Activated naive CD4-positive, alpha-beta T cell treated with anti-CD3 and anti-CD28 coated beads, Interleukin-2, amount 50 U/mL, for 16 hours (primary cell): ENCODE measurements around the gene GLP2R.

Experiments
- DNase-seq: peaks from one replicate; pipeline ENCODE4 v3.0.0-alpha.2; 2020

GLP2R gene

DNA sequence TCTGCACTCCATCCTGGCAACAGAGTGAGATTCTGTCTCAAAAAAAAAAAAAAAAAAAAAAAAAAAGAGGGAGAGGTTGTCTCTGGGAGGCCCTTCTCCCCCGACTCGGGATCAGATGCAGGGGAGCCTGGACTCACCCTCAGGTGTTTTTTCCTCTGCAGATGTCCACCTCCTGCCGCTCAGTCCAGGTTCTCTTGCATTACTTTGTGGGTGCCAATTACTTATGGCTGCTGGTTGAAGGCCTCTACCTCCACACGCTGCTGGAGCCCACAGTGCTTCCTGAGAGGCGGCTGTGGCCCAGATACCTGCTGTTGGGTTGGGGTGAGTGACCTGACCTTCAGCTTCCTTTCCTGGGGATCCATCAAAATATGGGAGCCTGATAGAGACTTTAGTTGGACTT lies 34.1 kb downstream of the GLP2R start:
- no peak for DNase-seq

DNA sequence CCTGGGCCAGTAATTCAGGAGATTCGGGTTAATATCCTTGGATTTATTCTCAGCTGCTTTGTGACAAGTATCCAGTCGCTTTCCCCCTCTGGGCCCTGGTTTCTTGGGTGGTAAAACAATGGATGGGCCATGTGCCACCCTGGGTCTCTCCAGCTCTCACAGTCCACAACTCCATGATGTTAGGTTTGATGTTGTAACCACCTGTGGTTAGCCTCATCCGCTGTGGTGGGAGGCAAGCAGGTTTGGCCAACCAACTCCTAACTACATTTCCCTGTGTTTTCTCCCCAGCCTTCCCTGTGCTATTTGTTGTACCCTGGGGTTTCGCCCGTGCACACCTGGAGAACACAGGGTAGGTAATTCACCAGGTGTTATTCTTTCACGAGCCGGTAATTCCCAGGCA lies 35.1 kb downstream of the GLP2R start:
- no peak for DNase-seq

DNA sequence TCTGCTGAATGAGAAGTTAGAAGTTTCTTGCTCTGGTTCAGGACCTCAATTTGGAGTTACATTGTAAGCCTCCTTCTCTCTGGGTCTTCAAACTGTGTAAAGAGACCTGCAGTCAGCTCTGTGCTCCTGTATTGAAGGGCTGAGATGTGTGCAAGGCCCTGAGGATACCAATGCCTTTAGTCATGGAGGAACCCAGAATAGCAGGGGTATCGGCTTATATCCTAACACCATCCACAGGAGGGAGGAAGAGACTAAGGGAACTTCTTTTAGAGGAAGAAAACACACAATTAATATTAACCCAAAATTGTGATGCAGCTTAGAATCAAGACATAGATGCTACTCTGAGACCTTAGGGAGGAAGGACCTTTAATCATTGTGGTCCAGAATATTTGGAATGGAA lies 36.5 kb downstream of the GLP2R start:
- DNase-seq: no peak

DNA sequence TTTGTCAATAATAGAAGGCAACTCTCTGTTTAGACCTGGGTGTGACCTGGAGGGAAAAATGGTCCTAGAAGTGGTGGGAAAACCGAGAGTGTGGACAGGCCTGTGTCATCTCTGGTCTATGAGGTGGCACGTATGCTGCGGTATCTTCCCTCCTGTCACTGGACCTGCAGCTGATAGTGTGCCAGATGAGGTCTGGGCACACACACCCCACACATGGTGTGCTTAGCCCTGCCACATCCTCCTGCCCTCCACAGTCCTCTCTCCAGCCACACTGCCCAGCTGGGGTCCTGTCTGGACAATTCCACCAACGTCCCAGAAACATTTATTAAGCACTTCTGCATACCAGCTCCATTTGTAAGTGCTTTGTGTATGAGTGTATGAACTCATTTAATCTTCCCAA lies 37.2 kb downstream of the GLP2R start:
- no peak for DNase-seq

DNA sequence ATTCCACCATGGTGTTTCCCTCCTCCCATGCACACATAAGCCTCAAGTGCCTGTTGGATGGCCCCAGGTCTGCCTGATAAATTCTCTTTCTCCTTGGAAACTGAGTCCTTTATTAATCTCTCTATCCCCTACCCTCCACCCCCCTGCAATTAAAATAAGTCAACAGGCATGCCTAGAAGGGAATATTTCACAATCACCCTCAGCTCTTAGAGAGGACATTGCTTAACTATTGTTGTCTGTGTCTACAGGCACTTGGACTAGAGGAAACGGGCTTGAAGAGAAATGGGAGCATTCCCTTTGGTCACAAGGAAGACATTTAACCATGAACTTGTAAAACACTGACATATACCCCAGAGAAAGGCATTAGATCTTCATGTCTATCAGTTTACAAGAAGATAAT lies 39.9 kb downstream of the GLP2R start:
- no peak for DNase-seq

DNA sequence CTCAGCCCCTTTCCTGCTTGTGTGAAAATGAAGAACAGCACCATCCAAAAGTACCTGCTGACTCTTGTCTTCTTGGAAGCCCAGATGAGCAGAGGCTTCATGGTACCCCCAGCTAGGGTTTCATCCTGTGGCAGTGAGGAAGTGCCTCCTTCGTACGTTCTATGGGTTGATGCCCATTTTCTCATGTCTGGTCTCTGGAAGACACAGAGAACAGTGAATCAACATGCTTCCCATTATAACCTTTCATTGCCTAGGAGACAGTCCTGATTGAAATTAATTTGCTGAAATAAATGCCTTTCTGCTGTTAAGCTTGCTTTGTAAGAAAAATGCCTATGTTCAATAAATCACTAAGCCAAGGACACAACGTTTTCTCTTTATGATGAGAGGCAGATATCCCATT lies 42.8 kb downstream of the GLP2R start:
- no peak for DNase-seq

DNA sequence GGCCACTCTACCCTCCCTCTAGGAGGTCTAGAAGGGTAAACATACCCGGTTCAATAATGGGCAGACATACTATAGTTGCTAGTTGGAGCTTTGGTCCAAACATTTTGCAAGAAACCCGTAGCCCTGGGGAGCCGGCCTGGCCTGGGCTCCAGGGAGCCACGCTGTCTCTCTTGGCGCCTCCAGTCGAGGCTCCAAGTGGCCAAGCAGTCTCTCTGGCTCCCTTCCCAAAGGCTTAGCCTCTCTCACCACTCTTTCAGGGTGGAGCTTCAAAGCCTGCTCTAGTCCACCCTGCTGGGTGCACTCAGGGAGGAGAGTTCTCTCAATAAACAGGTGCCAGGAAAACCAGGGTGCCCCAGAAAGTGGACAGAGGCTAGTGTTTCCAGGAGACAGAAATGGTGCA lies 47.1 kb downstream of the GLP2R start:
- no peak for DNase-seq

DNA sequence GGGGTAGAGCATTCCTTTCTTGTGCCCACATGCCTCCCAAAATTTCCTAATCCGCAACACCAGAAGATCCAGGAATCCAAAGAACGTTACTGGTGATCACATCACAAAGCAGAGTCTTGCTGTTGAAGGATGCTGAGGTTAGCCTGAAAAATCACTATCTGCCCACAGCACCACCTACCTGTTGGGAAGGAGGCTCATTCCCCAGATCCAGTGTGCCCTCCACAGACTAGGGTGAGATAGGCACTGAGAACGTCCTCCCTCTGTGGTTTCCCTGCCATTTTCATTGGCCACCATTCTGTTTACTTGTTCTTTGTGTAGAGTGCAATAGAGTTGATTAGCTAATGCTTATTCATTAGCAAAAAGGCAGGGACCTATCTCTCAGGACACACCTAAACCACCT lies 49.0 kb downstream of the GLP2R start:
- no peak for DNase-seq

DNA sequence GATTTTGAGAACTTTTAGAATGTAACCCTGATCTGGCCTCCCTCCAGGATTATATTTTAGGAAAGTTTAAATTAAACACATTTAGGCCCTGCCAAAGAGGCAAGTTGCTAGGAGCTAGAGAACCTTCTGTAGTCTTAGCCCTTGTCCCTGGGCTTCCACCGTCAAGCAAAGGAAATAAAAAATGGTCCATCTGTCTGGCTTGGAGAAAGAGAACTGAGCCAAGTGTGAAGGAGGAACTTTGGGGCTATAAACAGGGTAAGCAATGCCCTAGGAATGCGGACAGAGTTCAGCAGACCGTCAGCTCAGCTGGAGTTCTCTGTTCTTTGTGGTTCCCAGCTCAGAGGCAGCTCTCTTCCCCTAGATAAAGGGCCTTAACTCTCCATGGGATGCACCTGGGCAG lies 49.7 kb downstream of the GLP2R start:
- DNase-seq: no peak

DNA sequence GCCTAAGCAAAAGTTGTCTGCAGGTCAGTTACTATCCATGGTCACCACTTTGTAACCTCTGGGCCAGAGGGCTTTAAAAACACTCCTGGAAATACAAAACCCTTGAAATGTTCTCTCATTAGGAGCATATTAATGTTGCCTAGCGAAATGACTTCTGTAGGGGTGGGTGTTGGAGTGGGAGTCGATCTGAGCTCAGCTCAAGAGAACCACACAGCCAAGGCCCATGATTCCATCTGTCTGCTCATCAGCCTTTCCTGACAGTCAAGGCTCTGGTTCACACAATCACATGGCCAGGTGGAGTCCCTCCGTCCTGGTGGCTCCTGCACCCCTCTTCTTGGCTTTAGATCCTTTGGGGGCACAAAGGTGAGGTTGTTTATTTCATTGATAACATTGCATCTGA lies 52.6 kb downstream of the GLP2R start:
- DNase-seq: no peak

DNA sequence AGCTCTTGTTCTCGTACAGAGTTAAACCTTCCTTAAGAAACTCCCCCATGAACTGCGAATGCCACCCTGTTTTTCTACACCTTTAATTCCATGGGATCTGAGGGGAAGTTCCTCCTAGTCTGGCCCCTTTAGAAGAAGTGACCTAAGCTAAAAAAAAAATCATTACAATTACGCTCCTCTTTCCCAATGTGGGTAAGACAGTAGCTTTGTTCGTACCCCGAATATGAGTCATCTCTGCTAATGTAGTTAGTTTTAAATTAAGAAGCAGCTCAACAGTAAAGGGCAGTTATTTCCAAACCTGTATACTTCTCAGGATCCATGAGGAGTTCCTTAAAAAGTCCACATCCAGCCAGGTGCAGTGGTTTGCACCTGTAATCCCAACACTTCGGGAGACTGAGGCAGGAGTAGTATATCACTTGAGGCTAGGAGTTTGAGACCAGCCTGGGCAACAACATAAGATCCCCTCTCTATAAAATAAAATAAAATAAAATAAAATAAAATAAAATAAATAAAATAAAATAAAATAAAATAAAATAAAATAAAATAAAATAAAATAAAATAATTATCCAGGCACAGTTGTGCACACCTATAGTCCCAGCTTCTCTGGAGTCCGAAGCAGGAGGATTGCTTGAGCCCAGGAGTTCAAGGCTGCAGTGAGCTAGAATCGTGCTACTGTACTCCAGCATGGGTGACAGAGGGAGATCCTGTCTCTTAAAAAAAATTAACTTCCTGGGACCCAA lies 53.2 kb downstream of the GLP2R start:
- DNase-seq: no peak

DNA sequence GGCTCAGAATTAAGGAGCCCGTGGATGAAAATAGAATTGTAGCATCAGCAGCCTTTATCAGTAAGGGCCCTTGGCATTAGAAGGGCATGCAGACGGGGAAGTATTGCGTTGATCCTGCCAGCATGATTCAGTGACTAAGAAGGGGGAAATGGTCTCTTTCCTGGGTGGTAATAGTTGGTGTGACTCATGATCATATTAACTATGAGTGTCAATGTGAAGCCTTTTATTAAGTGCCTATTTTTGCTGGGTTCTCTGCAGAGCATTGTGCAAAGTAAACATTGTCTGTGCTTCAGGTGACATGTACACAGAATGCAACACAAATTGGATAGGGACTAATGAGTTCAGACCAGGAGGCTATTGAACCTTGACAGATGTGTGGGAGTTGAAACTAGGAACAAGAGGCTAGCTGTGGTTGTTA lies 54.9 kb downstream of the GLP2R start:
- no peak for DNase-seq

DNA sequence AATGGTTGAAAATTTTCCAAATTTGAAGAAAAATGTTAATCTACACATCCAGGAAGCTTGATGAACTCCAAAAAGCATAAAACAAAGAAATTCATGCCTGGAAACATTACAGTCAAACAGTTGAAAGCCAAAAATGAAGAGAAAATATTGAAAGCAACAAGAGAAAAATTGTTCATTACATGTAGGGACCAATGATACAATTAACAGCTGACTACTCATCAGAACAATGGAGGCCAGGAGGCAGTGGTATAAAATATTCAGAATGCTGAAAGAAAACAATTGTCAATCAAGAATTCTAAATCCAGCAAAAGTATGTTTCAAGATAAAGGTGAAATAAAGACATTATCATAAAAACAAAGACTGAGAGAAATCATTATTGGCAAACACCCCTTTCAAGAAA lies 57.7 kb downstream of the GLP2R start:
- DNase-seq: no peak

DNA sequence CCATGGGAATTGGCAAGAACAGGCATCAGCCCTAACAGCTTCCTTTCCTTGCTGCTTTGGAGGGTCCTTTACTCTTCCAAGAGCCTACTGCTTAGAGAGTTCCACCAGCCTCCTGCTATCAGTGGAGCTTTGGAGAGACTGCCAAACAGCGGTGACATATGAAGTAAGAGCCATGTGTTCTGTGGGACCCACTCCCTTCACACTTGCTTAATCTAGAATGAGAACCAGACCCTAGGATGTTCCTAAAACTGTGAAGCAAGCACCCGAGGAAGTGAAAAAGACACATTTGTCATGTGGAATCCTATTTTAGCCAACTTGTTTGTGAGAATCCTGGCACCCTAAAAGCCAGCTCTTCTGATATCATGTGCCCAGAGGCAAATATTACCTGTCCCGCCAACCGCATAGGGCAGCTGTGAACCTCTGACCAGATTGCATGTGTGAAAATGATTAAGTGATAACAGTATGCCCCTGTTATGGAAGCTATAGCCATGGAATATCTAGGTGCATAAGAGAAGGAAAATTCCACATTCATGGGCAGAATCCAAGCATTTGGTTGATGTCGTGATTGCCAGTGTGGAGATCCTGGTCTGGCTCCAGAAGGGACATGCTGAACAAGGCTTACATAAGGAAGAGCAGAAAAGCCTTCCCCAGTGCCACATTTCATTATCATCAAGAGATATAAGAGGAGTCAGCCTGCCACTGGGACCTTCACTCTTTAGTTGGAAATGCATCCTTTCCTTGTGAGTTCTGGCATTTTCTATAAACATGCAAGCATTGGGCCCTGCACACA lies 60.6 kb downstream of the GLP2R start:
- DNase-seq: no peak

DNA sequence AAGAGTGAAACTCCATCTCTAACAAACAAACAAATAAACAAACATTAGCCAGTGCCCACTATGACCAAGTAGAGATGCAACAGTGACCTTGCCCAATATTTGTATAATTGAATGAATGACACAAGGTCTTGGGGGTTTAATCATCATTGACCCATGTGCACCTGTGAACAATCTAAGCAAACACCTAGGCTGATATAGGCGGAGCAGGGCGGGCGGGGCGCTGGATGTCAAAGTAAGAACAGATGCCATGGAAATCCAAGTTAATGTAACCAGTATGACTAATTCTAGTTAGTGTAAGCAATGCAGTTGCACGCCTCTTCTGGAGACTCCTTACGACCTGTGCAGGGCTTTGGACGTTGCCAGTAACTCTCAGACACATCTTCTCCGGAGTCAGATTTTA lies 61.8 kb downstream of the GLP2R start:
- no peak for DNase-seq

DNA sequence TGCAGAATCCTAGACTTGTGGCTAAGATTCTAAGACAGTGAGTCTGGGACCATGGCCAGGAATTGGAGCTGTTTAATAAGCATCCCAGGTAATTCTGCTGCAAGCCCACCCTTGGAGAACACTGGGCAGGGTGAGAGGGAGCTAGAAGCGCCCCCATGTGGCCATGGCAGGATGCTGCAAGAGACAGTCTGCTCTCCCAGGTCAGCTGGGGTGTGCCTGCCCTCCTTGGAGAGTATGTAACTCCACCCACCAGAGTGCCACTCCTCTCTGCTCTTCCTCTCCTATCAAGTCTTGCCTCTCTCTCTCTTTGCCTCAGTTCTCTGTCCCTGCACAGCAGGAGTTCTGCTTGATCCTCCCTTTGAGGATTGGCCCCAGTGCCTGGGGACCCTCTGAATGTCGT lies 64.4 kb downstream of the GLP2R start:
- no peak for DNase-seq

DNA sequence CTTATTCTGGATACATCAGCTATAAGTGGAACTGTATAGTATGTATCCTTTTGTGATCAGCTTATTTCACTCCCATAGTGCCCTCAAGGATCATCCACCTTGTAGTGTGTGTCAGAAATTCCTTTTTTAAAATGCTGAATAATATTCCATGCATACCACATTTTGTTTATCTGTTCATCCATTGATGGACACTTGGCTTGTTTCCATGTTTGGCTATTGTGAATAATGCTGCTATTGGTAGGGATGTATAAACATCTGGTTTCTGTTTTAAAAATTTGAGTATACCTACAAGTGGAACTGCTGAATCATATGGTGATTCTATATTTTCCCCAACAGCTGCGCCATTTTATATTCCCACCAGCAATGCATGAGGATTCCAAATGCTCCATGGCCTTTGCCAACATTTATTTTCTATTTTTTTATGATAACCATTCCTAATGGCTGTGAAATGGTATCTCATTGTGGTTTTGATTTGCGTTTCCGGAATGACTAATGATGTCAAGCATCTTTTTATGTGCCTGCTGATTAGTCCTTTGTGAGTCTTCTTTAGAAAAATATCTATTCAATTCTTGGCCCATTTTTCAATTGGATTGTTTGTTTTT lies 67.8 kb downstream of the GLP2R start:
- no peak for DNase-seq

DNA sequence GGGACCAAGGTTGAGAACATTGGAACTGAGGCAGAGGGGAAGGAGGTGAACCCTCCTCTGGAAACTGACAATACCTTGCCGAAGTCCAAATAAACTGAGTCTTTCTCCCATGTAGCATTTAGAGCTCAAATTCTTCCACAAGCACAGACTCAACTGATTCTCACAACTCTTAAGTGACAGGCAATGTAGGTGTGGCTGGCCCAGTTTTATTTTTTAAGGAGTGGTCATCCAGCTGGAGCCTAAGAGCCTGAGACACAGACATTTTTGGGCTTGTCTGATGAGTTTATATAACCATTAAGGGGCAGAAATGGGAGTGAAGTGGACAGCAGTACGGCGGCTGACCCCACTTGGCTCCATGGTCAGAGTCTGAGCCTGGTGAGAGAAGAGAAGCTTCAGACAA lies 68.5 kb downstream of the GLP2R start:
- DNase-seq: no peak

DNA sequence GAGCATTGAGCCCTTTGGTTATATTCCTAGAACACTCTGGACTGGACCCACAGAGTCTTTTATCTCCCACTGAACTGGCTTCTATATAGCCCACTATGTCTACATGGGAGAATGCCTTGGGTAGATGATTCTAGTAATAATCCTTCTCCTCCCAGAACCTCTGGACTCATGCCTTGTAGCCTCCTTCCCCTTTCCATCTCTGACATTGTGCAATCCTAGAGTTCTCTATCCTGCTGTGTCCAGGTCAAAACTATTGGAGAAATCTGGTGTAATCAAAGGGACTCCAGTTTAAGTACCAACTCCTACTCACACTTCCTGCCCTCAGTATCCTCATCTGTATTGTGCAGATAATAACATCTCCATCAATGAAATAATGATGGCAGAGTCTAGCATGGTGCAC lies 70.2 kb downstream of the GLP2R start:
- no peak for DNase-seq

DNA sequence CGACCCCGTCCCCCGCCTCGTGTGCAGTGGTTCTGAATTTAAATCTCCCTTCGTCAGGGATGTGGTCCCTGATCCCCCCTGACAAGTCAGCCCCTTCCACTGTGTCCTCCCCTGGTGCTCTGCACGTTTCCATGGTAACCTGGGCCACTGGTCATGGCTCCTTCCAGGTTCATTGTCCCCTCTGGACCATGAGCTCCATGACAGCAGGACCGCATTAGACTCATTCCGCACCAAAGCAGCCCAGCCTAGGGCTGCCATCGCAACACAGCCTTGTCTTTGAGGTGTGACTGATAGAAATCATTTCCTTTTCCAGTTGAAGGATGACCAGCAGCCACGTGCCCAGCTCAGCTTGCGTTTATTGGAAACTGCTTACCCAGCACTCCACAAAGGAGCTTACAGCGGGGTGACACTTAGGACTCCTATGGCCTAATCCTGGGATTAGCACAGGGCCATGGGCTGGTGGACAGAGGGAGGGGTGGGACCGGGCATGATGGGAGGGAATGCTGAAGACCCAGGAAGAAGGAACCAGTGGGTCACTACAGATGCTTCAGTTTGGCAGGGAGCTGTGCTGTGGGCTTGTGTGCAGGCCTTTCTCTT lies 71.7 kb downstream of the GLP2R start:
- no peak for DNase-seq

DNA sequence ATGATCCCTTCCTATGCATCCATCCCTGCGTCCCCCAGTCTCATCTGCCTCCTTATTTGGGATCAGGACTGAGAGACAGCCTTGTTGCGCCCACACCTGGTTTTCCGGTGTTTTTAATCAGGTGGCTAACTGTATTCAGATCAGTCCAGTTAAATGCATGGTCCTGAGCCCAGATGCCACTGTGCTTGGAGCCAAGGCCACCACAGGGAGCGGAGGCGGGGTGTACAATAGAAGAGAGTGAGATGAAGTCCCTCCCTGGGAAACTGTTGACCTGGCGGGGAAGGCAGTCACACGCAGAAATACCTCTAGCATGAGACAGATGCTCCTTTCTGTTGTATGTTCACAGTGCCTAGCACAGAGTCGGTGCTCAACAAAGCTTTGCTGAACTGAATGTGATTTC lies 73.1 kb downstream of the GLP2R start:
- no peak for DNase-seq

DNA sequence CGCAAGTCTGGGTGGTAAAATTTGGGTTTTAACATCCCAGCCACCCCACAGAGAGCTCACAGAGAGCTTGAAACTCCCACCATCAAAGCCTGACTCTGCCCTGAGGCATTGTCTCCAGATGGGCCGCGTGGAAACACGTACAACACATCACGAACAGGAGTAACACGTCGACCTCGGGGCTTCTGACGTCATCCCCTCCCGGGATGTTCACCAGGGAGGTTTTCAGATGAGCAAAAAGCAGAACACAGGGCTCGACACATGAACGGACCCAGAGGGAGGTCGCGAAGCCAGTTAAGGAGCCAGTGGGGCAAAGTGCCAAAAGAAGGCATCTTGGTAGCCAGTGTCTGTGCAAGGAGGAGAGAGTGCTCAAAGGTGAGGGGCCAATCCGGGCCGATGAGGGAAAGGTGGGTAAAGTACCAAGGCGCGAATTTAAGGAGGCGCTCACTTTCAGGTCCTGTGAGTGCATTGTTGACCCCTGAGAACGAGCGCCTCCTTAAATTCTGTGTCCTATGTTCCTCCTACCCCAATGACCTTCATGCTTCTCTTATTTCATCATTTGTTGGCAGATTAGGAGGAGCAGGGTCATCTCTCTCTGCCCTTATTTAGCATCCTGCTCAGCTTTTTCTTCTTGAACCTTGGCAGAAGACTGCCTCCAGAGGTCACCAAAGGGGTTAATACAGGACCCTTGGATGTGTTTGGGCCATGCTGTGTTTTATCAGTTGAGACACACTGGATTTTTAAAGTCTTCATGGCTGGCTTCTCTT lies 73.7 kb downstream of the GLP2R start:
- no peak for DNase-seq

DNA sequence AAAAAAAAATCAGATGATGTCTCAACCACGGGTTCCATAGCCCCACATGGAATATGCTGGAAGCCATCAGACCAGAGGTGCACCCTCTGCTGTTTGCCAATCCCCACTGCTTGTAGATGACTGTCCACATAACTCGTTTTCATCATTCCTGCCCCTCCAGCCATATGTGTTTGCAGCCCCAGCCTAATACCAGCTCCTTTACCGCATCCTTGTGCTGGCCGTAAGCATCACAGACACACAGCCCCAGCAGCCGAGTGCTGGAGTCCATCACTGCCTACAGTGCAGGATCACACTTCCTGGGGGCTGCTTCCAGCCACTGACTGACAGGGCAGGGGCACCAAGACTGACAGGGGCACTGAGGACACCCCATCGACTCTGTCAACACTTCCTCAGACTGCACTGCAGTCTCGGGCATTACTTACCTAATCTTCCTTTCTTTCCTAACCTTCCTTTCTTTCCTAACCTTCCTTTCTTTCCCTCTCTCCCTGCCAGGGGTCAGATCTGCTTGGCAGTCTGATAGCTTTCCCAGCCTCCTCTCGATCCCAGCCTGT lies 74.4 kb downstream of the GLP2R start:
- no peak for DNase-seq
